Colon (tissue), 2 donors: Measurements from ENCODE around the gene CLIP2.
"Not testable (repeated sequence)": the region's sequence is repeated elsewhere in the genome, so short reads cannot be mapped to it uniquely, and the experiment has no call there.

ENCODE experiments used
- FAIRE-seq: peaks from 2 replicates; lab custom pipeline; 2012; peaks lifted over from hg19 to GRCh38; lab: Jason Lieb, UNC
- donor health status: control.
- donor health status: control.

Gene CLIP2

GRCh38 chr7:74405899-74406512 is 116.8 kb downstream of the CLIP2 start:
- no peak for FAIRE-seq

GRCh38 chr7:74407958-74408357 is 118.8 kb downstream of the CLIP2 start:
- FAIRE-seq, result no peak

GRCh38 chr7:74409571-74409970 is 120.4 kb downstream of the CLIP2 start:
- FAIRE-seq, result no peak

GRCh38 chr7:74410772-74411171 is 121.6 kb downstream of the CLIP2 start:
- no peak for FAIRE-seq

- FAIRE-seq, result not testable (repeated sequence)
These were observed 122.4 kb downstream of the CLIP2 start for GRCh38 chr7:74411571-74411970.

GRCh38 chr7:74412056-74412455 is 122.8 kb downstream of the CLIP2 start:
- FAIRE-seq, result no peak

- no peak for FAIRE-seq
These were observed 123.4 kb downstream of the CLIP2 start for GRCh38 chr7:74412603-74413002.

GRCh38 chr7:74414595-74415333 is 125.6 kb downstream of the CLIP2 start:
- FAIRE-seq, result not testable (repeated sequence)

GRCh38 chr7:74417419-74417971 is 128.3 kb downstream of the CLIP2 start:
- no peak for FAIRE-seq

- no peak for FAIRE-seq
These were observed 128.9 kb downstream of the CLIP2 start for GRCh38 chr7:74418076-74418475.

- no peak for FAIRE-seq
These were observed 129.3 kb downstream of the CLIP2 start for GRCh38 chr7:74418538-74418937.

GRCh38 chr7:74419232-74419631 is 130.0 kb downstream of the CLIP2 start:
- not testable (repeated sequence) for FAIRE-seq

GRCh38 chr7:74420006-74420405 is 130.8 kb downstream of the CLIP2 start:
- no peak for FAIRE-seq

- FAIRE-seq, result no peak
These were observed 135.2 kb downstream of the CLIP2 start for GRCh38 chr7:74424291-74424880.

- FAIRE-seq, result no peak
These were observed 138.8 kb downstream of the CLIP2 start for GRCh38 chr7:74428023-74428422.

- no peak for FAIRE-seq
These were observed 140.0 kb downstream of the CLIP2 start for GRCh38 chr7:74429153-74429747.

GRCh38 chr7:74430409-74430808 is 141.2 kb downstream of the CLIP2 start:
- FAIRE-seq, result not testable (repeated sequence)

- FAIRE-seq, result no peak
These were observed 141.8 kb downstream of the CLIP2 start for GRCh38 chr7:74430961-74431466.

GRCh38 chr7:74437291-74437571 is 148.0 kb downstream of the CLIP2 start:
- not testable (repeated sequence) for FAIRE-seq

GRCh38 chr7:74438327-74438726 is 149.1 kb downstream of the CLIP2 start:
- no peak for FAIRE-seq

GRCh38 chr7:74439541-74439940 is 150.3 kb downstream of the CLIP2 start:
- FAIRE-seq, result no peak

GRCh38 chr7:74440143-74440542 is 150.9 kb downstream of the CLIP2 start:
- not testable (repeated sequence) for FAIRE-seq

- FAIRE-seq, result no peak
These were observed 152.6 kb downstream of the CLIP2 start for GRCh38 chr7:74441801-74442200.
